Transverse colon (tissue), 3 donors: ENCODE measurements around the gene CXCR4.

Experiments
- EP300 ChIP-seq: sonication (generic); formaldehyde crosslinking; IDR thresholded peaks from one replicate; pipeline ENCODE4 v1.6.1; 2017; ENCODE audit warnings: antibody characterized with exemption, low read depth
- POLR2A ChIP-seq: fragments of 450-650 bp; IDR thresholded peaks from one replicate; pipeline ENCODE4 v1.6.1; 2016; ENCODE audit warnings: antibody characterized with exemption, mild to moderate bottlenecking, moderate library complexity
- TF ChIP-seq, protein P1 (sequence below), 5 experiments: fragments of 200-600 bp in 3 of 5; fragments of 450-650 bp in 2 of 5; sonication (generic) in 3 of 5; IDR thresholded peaks; 1 replicate in 2 of 5; 2 replicates in 3 of 5; pipeline ENCODE4 v1.5.1; 2016 to 2017; ENCODE audit warnings: antibody characterized with exemption in 5 of 5, inconsistent platforms in 3 of 5, mild to moderate bottlenecking in 2 of 5, moderate library complexity in 1 of 5

DNA sequence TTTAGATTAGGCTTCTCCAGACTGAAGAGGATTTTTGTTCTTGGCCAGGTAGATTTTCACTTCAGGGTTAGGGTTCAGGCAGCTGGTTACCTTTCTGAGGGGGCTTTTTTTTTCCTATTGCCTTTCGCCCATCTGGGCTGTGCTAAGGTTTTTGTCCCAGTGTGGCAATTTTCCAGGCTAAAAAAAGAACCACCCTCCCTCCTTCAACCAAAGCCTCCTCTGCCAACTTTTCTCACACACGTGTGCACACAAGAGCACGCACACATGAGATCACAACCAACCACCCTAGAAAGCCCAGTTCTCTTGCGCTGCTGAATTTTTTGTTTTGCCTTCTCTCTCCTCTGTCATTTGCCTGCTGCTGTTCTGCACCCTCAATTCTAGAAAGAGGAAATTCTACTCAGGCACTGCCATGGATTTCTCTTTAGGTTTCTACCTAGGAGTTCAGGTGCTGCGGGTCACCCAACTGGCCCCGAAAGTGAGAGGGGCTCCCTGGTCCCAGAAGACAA is 8.5 kb upstream of the CXCR4 start:
- no peak for TF ChIP-seq POLR2A
- TF ChIP-seq, protein P1, sequence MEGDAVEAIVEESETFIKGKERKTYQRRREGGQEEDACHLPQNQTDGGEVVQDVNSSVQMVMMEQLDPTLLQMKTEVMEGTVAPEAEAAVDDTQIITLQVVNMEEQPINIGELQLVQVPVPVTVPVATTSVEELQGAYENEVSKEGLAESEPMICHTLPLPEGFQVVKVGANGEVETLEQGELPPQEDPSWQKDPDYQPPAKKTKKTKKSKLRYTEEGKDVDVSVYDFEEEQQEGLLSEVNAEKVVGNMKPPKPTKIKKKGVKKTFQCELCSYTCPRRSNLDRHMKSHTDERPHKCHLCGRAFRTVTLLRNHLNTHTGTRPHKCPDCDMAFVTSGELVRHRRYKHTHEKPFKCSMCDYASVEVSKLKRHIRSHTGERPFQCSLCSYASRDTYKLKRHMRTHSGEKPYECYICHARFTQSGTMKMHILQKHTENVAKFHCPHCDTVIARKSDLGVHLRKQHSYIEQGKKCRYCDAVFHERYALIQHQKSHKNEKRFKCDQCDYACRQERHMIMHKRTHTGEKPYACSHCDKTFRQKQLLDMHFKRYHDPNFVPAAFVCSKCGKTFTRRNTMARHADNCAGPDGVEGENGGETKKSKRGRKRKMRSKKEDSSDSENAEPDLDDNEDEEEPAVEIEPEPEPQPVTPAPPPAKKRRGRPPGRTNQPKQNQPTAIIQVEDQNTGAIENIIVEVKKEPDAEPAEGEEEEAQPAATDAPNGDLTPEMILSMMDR (IDR thresholded peaks at IDR 0.05): no peak
- no peak for TF ChIP-seq EP300
